ENCODE results near the gene AQP12A. TPM values are rescaled to one million over a fixed set of nuclear protein-coding genes. Genes with fewer than 3 reads are reported as not detected.

Gene AQP12A
- total RNA-seq, 1 experiment from 2014 or later: not detected

GRCh38 chr2:240643093-240643810 lies 48.4 kb upstream of the AQP12A start:
- CTCF ChIA-PET: no interaction called here
- intact Hi-C loops (cut with micrococcal nuclease): no loop called here

GRCh38 chr2:240643811-240644150 lies 47.9 kb upstream of the AQP12A start:
- no peaks in the 10 kb centered on the region for H3K4me1 ChIP-seq (ENCODE audit: insufficient read depth, low read length)
- intact Hi-C loops (cut with micrococcal nuclease): no loop called here
- H3K4me3 ChIP-seq (ENCODE audit: low read length): no peak overlapping the region
- H3K9me2 ChIP-seq (replicated peaks; ENCODE audit: low read length): no peaks in the 10 kb centered on the region
- H3K27ac ChIP-seq (ENCODE audit: low read length): no peak overlapping the region
- no peaks in the 10 kb centered on the region for H3K9me3 ChIP-seq (ENCODE audit: low read length)
- no peaks in the 10 kb centered on the region for H3F3A ChIP-seq (ENCODE audit: low read length, unreplicated experiment)
- DNase-seq: no peak
- ChIA-PET CTCF (no interaction called here), POLR2A (ENCODE audit: unreplicated experiment) (no interaction called here)
- no peak overlapping the region for H3K4me2 ChIP-seq (ENCODE audit: low read length)
- BruUV-seq (replicated peaks): no TSS peak
- H4K20me1 ChIP-seq (ENCODE audit: low read length): no peaks in the 10 kb centered on the region
- TF ChIP-seq EZH2 (IDR thresholded peaks at IDR 0.05; ENCODE audit: low read length, unreplicated experiment): no peak
- TF ChIP-seq CTCF (conservative IDR thresholded peaks at IDR 0.05; ENCODE audit: low read depth, low read length): no peak
- no peak for TF ChIP-seq EZH2phosphoT487 (IDR thresholded peaks at IDR 0.05; ENCODE audit: borderline replicate concordance, low read length)
- H3K27me3 ChIP-seq (ENCODE audit: low read length): peaks cover 25% of the 10 kb centered on the region
- H3K79me2 ChIP-seq (ENCODE audit: low read length): no peaks in the 10 kb centered on the region
- H3K9ac ChIP-seq (ENCODE audit: low read length): no peak overlapping the region
- ATAC-seq: no peak
- no peaks in the 10 kb centered on the region for H3K36me3 ChIP-seq (ENCODE audit: low read depth, low read length)
- no peak overlapping the region for H2AFZ ChIP-seq (ENCODE audit: low read length)

More at GRCh38 chr2:240643093-240643810, 48.4 kb upstream of the AQP12A start:
- ATAC-seq: no peak
- H3K79me2 ChIP-seq (ENCODE audit: low read length): no peaks in the 10 kb centered on the region
- H3K36me3 ChIP-seq (ENCODE audit: low read depth, low read length): no peaks in the 10 kb centered on the region
- no peak overlapping the region for H2AFZ ChIP-seq (ENCODE audit: low read length)
- H3F3A ChIP-seq (ENCODE audit: low read length, unreplicated experiment): no peaks in the 10 kb centered on the region
- peaks cover 24% of the 10 kb centered on the region for H3K27me3 ChIP-seq (ENCODE audit: low read length)
- H3K4me2 ChIP-seq (ENCODE audit: low read length): no peak overlapping the region
- POLR2A ChIA-PET (ENCODE audit: unreplicated experiment): no interaction called here
- TF ChIP-seq EZH2phosphoT487 (IDR thresholded peaks at IDR 0.05; ENCODE audit: borderline replicate concordance, low read length): no peak
- no peak for TF ChIP-seq CTCF (conservative IDR thresholded peaks at IDR 0.05; ENCODE audit: low read depth, low read length)
- no peak for TF ChIP-seq EZH2 (IDR thresholded peaks at IDR 0.05; ENCODE audit: low read length, unreplicated experiment)
- no peak overlapping the region for H3K9ac ChIP-seq (ENCODE audit: low read length)
- no peaks in the 10 kb centered on the region for H3K4me1 ChIP-seq (ENCODE audit: insufficient read depth, low read length)
- no peaks in the 10 kb centered on the region for H3K9me3 ChIP-seq (ENCODE audit: low read length)
- no peak overlapping the region for H3K4me3 ChIP-seq (ENCODE audit: low read length)
- DNase-seq: no peak
- H3K9me2 ChIP-seq (replicated peaks; ENCODE audit: low read length): no peaks in the 10 kb centered on the region
- H4K20me1 ChIP-seq (ENCODE audit: low read length): no peaks in the 10 kb centered on the region
- no TSS peak for BruUV-seq (replicated peaks)
- H3K27ac ChIP-seq (ENCODE audit: low read length): no peak overlapping the region

- H2AFZ ChIP-seq (ENCODE audit: low read length): no peak overlapping the region
- H3K27ac ChIP-seq (ENCODE audit: low read length): no peak overlapping the region
- H4K20me1 ChIP-seq (ENCODE audit: low read length): no peaks in the 10 kb centered on the region
- ATAC-seq (no peak), DNase-seq (no peak)
- H3K9me3 ChIP-seq (ENCODE audit: low read length): no peaks in the 10 kb centered on the region
- H3K9me2 ChIP-seq (replicated peaks; ENCODE audit: low read length): no peaks in the 10 kb centered on the region
- intact Hi-C loops (cut with micrococcal nuclease): no loop called here
- no peak overlapping the region for H3K4me2 ChIP-seq (ENCODE audit: low read length)
- CTCF ChIA-PET: no interaction called here
- TF ChIP-seq EZH2 (IDR thresholded peaks at IDR 0.05; ENCODE audit: low read length, unreplicated experiment) (no peak), CTCF (conservative IDR thresholded peaks at IDR 0.05; ENCODE audit: low read depth, low read length) (no peak), EZH2phosphoT487 (IDR thresholded peaks at IDR 0.05; ENCODE audit: borderline replicate concordance, low read length) (no peak)
- POLR2A ChIA-PET (ENCODE audit: unreplicated experiment): no interaction called here
- H3F3A ChIP-seq (ENCODE audit: low read length, unreplicated experiment): no peaks in the 10 kb centered on the region
- no peaks in the 10 kb centered on the region for H3K79me2 ChIP-seq (ENCODE audit: low read length)
- H3K27me3 ChIP-seq (ENCODE audit: low read length): peaks cover 28% of the 10 kb centered on the region
- no peaks in the 10 kb centered on the region for H3K36me3 ChIP-seq (ENCODE audit: low read depth, low read length)
- H3K9ac ChIP-seq (ENCODE audit: low read length): no peak overlapping the region
- H3K4me3 ChIP-seq (ENCODE audit: low read length): no peak overlapping the region
- no peaks in the 10 kb centered on the region for H3K4me1 ChIP-seq (ENCODE audit: insufficient read depth, low read length)
- no TSS peak for BruUV-seq (replicated peaks)
These were observed 47.5 kb upstream of the AQP12A start for GRCh38 chr2:240644171-240644651.
